Pancreas (tissue), 10 donors: ENCODE results near the gene CA5A. TPM values are rescaled to one million over a fixed set of nuclear protein-coding genes. Genes with fewer than 3 reads are reported as not detected.

ENCODE experiments used
- ATAC-seq, 4 donors: fragments of 200-7000 bp; cut with Tn5 transposase; one replicate each; pipeline versions ENCODE4 v1.8.0 to v1.9.1; 2020; ENCODE audit warnings: mild to moderate bottlenecking in 4 of 4, moderate library complexity in 4 of 4
- DNase-seq, 6 donors: peaks; one replicate each; pipeline ENCODE4 v3.0.0-alpha.2; 2020
- FAIRE-seq: peaks from 2 replicates; lab custom pipeline; 2012; peaks lifted over from hg19 to GRCh38; lab: Jason Lieb, UNC
- H3K27ac ChIP-seq, 4 donors: fragments of 200-600 bp; sonication (generic); 1 replicate in 3 of 4; 2 replicates in 1 of 4; pipeline versions ENCODE4 v1.5.0 to v1.8.0; 2020
- H3K27me3 ChIP-seq, 4 donors: fragments of 200-600 bp; one replicate each; pipeline ENCODE4 v1.8.0; 2021
- H3K36me3 ChIP-seq, 3 donors: fragments of 200-600 bp; sonication (generic) in 1 of 3; one replicate each; pipeline versions ENCODE4 v1.5.0 to v1.8.0; 2020 to 2021
- H3K4me1 ChIP-seq, 3 donors: fragments of 200-600 bp; one replicate each; pipeline ENCODE4 v1.8.0; 2021
- H3K4me3 ChIP-seq, 4 donors: fragments of 200-600 bp; sonication (generic) in 2 of 4; one replicate each; pipeline versions ENCODE4 v1.5.0 to v1.8.0; 2020 to 2021
- H3K9me3 ChIP-seq, 4 donors: fragments of 200-600 bp; one replicate each; pipeline ENCODE4 v1.8.0; 2021
- CTCF ChIP-seq, 4 donors: fragments of 200-600 bp; sonication (generic) in 3 of 4; IDR thresholded peaks; one replicate each; pipeline versions ENCODE4 v1.5.0 to v1.8.0; 2021; ENCODE audit warnings: antibody characterized with exemption in 4 of 4
- WGBS, 2 donors: extraction: QIAGEN DNeasy Blood & Tissue Kit; methylation state at CpG; one replicate each; pipeline ENCODE4 v1.1.7; 2013; 5-methylcytosine and 5-hydroxymethylcytosine counted together
- intact Hi-C, 3 donors: fragments of 100-400 bp; cut with DNase I; formaldehyde crosslinking; loops; one replicate each; pipeline versions ENCODE4 v1.11.1 to v1.14.2; 2022
- polyA plus RNA-seq, 2 donors: library from polyadenylated mRNA; stranded (reverse); fragments of 200-250 nt; gene quantifications; one replicate each; pipeline ENCODE4 v1.2.3, GENCODE V29; 2013
- total RNA-seq, 6 donors: library from RNA; stranded (reverse); fragmentation: NEBNext Ultra II Directional in 4 of 6; extraction: Animal tissue kit (Norgen Biotek cat#: 25700) in 4 of 6; gene quantifications; one replicate each; pipeline versions ENCODE4 v1.2.1 to v1.2.4, GENCODE V29; 2021 to 2023
- donor health status: healthy with polysubstance abuse.
- donor health status: DM: no; HTN: no; CAD: no; lungs with moderate emphysema.
- donor health status: DM: no; HTN: no; CAD: no.
- donor health status: control.
- donor health status: control.
- donor health status: Bipolar disorder and iron deficiency.
- donor health status: DM: yes; HTN: yes; CAD: no.
- donor health status: DM: no; HTN: no; CAD: no.
- donor health status: DM: no; HTN: no; CAD: no.
- donor health status: DM: yes; HTN: yes; CAD: no.

Gene CA5A
- total and polyA plus RNA-seq, 8 donors, result under 0.01 TPM; not detected in 6

GRCh38 chr16:87853411-87854052 is 82.8 kb downstream of the CA5A start:
- Histone ChIP-seq H3K36me3 (no peaks in the 10 kb centered on the region), H3K4me3 (peak overlapping the region in 2 of 4 donors; percentile 24 to 31), H3K27ac (peak overlapping the region; percentile 28 to 78 (median 54)), H3K27me3 (no peaks in the 10 kb centered on the region), H3K9me3 (no peaks in the 10 kb centered on the region), H3K4me1 (peaks cover 12 to 23% (median 21%) of the 10 kb centered on the region in 3 donors)
- DNase-seq, result peak; percentile 84 to 93 (median 92)
- no peak for TF ChIP-seq CTCF (IDR thresholded peaks at IDR 0.05)
- ATAC-seq, result peak; percentile 77 to 85 (median 81)
- WGBS, 2 donors, result 5 to 8% methylated on average over 25 of the region's 25 CpGs
- intact Hi-C loops, result no loop called here
- FAIRE-seq, result no peak

GRCh38 chr16:87851601-87852000 is 84.7 kb downstream of the CA5A start:
- ATAC-seq (no peak), FAIRE-seq (no peak), DNase-seq (peak in 1 of 6 donors; percentile 72)
- no peak for TF ChIP-seq CTCF (IDR thresholded peaks at IDR 0.05)
- H3K27me3 ChIP-seq, result no peaks in the 10 kb centered on the region
- no peak overlapping the region for H3K27ac ChIP-seq
- 85 to 86% methylated on average over 21 of the region's 21 CpGs for WGBS, 2 donors
- H3K4me1 ChIP-seq, result peaks cover 12 to 23% (median 21%) of the 10 kb centered on the region in 3 donors
- H3K36me3 ChIP-seq, result no peaks in the 10 kb centered on the region
- H3K4me3 ChIP-seq, result no peak overlapping the region
- intact Hi-C loops, result no loop called here
- H3K9me3 ChIP-seq, result no peaks in the 10 kb centered on the region

DNA sequence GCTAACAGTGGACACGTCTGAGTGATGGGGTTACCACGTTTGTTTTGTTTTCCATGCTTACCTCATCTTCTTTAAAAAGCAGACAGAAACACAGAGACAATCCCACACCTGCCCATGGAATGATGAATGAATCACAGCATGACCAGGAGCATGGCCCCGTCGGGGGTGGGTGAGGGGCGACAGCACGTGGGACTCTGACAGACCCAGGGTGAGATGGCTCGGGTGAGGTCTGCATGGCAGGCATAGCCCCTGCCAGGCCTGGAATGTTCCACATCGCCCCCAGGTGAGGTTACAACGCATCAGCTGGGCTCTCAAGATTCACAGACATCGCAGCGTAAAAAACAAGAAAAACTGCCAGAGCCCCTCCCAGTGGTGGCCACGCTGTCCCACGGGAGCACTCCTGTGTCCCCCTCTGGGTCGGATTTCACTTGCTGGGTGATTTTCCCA is 85.2 kb downstream of the CA5A start:
- ATAC-seq, result no peak
- H3K36me3 ChIP-seq, result no peaks in the 10 kb centered on the region
- intact Hi-C loops, result no loop called here
- WGBS, 2 donors, result 79 to 83% methylated on average over 14 of the region's 14 CpGs
- TF ChIP-seq CTCF (IDR thresholded peaks at IDR 0.05), result no peak
- peaks cover 12 to 23% (median 21%) of the 10 kb centered on the region in 3 donors for H3K4me1 ChIP-seq
- no peak for FAIRE-seq
- no peak overlapping the region for H3K4me3 ChIP-seq
- DNase-seq, result peak in 1 of 6 donors; percentile 58
- H3K9me3 ChIP-seq, result no peaks in the 10 kb centered on the region
- H3K27me3 ChIP-seq, result no peaks in the 10 kb centered on the region
- H3K27ac ChIP-seq, result no peak overlapping the region

GRCh38 chr16:87850009-87851006 is 86.0 kb downstream of the CA5A start:
- peak; percentile 34 to 55 (median 50) for ATAC-seq
- Histone ChIP-seq H3K4me1 (peaks cover 12 to 21% (median 20%) of the 10 kb centered on the region in 3 donors), H3K9me3 (no peaks in the 10 kb centered on the region), H3K4me3 (no peak overlapping the region), H3K27ac (peak overlapping the region in 3 of 4 donors; percentile 5 to 88 (median 28)), H3K27me3 (no peaks in the 10 kb centered on the region), H3K36me3 (no peaks in the 10 kb centered on the region)
- no peak for FAIRE-seq
- intact Hi-C loops, result no loop called here
- peak; percentile 94 to 97 (median 96) for TF ChIP-seq CTCF (IDR thresholded peaks at IDR 0.05)
- 39% methylated on average over 25 of the region's 25 CpGs for WGBS, 2 donors
- DNase-seq, result peak; percentile 45 to 91 (median 78)
